ENCODE measurements around the gene PYCR2. TPM values are rescaled to one million over a fixed set of nuclear protein-coding genes. Genes with fewer than 3 reads are reported as not detected.

The PYCR2 gene
- polyA plus RNA-seq, 4 donors = 31.9 to 68.0 (median 36.7) TPM

- Histone ChIP-seq H3K4me3 (ENCODE audit: low read depth in 1 of 3, low read length in 3 of 3) (no peak overlapping the region), H3K9me3 (ENCODE audit: control insufficient read depth in 2 of 2, insufficient read depth in 1 of 2, low read depth in 1 of 2, low read length in 1 of 2) (no peaks in the 10 kb centered on the region), H3K4me1 (ENCODE audit: control insufficient read depth in 3 of 3, insufficient read depth in 2 of 3, low read depth in 1 of 3, low read length in 2 of 3) (peaks cover 0 to 5% (median 0%) of the 10 kb centered on the region in 3 donors), H3K27ac (ENCODE audit: low read depth in 1 of 3, low read length in 2 of 3) (no peak overlapping the region), H3K36me3 (ENCODE audit: control insufficient read depth in 3 of 3, insufficient read depth in 2 of 3, low read depth in 1 of 3, low read length in 3 of 3) (peaks cover 0 to 9% (median 2%) of the 10 kb centered on the region in 3 donors), H3K27me3 (ENCODE audit: control insufficient read depth in 3 of 3, insufficient read depth in 3 of 3, low read length in 3 of 3) (no peaks in the 10 kb centered on the region)
- DNase-seq (peak; percentile 56 to 82), FAIRE-seq (no peak)
- WGBS, 3 donors = 36 to 39% (median 37%) methylated on average over 52 to 53 of the region's 53 CpGs
Measured at GRCh38 chr1:225911191-225912130, 12.6 kb downstream of the PYCR2 start.

- Histone ChIP-seq H3K27me3 (ENCODE audit: control insufficient read depth in 3 of 3, insufficient read depth in 3 of 3, low read length in 3 of 3) (no peaks in the 10 kb centered on the region), H3K27ac (ENCODE audit: low read depth in 1 of 3, low read length in 2 of 3) (no peak overlapping the region), H3K9me3 (ENCODE audit: control insufficient read depth in 2 of 2, insufficient read depth in 1 of 2, low read depth in 1 of 2, low read length in 1 of 2) (no peaks in the 10 kb centered on the region), H3K4me3 (ENCODE audit: low read depth in 1 of 3, low read length in 3 of 3) (no peak overlapping the region), H3K4me1 (ENCODE audit: control insufficient read depth in 3 of 3, insufficient read depth in 2 of 3, low read depth in 1 of 3, low read length in 2 of 3) (peaks cover 0 to 5% (median 0%) of the 10 kb centered on the region in 3 donors), H3K36me3 (ENCODE audit: control insufficient read depth in 3 of 3, insufficient read depth in 2 of 3, low read depth in 1 of 3, low read length in 3 of 3) (peaks cover 0 to 2% (median 0%) of the 10 kb centered on the region in 3 donors)
- WGBS, 3 donors = 87 to 100% (median 94%) methylated on average over 1 of the region's 1 CpG
- no peak for FAIRE-seq
- DNase-seq = no peak
Measured at GRCh38 chr1:225909477-225909876, 14.6 kb downstream of the PYCR2 start.

GRCh38 chr1:225908773-225909172 lies 15.3 kb downstream of the PYCR2 start:
- Histone ChIP-seq H3K27me3 (ENCODE audit: control insufficient read depth in 3 of 3, insufficient read depth in 3 of 3, low read length in 3 of 3) (no peaks in the 10 kb centered on the region), H3K9me3 (ENCODE audit: control insufficient read depth in 2 of 2, insufficient read depth in 1 of 2, low read depth in 1 of 2, low read length in 1 of 2) (no peaks in the 10 kb centered on the region), H3K4me1 (ENCODE audit: control insufficient read depth in 3 of 3, insufficient read depth in 2 of 3, low read depth in 1 of 3, low read length in 2 of 3) (peaks cover 0 to 5% (median 0%) of the 10 kb centered on the region in 3 donors), H3K36me3 (ENCODE audit: control insufficient read depth in 3 of 3, insufficient read depth in 2 of 3, low read depth in 1 of 3, low read length in 3 of 3) (no peaks in the 10 kb centered on the region), H3K4me3 (ENCODE audit: low read depth in 1 of 3, low read length in 3 of 3) (no peak overlapping the region), H3K27ac (ENCODE audit: low read depth in 1 of 3, low read length in 2 of 3) (no peak overlapping the region)
- FAIRE-seq (no peak), DNase-seq (no peak)
- WGBS, 3 donors = 27 to 64% (median 37%) methylated on average over 2 of the region's 2 CpGs

- H3K9me3 ChIP-seq (ENCODE audit: control insufficient read depth in 2 of 2, insufficient read depth in 1 of 2, low read depth in 1 of 2, low read length in 1 of 2) = no peaks in the 10 kb centered on the region
- FAIRE-seq (no peak), DNase-seq (no peak)
- H3K4me3 ChIP-seq (ENCODE audit: low read depth in 1 of 3, low read length in 3 of 3) = no peak overlapping the region
- no peak overlapping the region for H3K27ac ChIP-seq (ENCODE audit: low read depth in 1 of 3, low read length in 2 of 3)
- no peaks in the 10 kb centered on the region for H3K27me3 ChIP-seq (ENCODE audit: control insufficient read depth in 3 of 3, insufficient read depth in 3 of 3, low read length in 3 of 3)
- WGBS, 3 donors = 60 to 79% (median 61%) methylated on average over 5 of the region's 5 CpGs
- H3K36me3 ChIP-seq (ENCODE audit: control insufficient read depth in 3 of 3, insufficient read depth in 2 of 3, low read depth in 1 of 3, low read length in 3 of 3) = no peaks in the 10 kb centered on the region
- H3K4me1 ChIP-seq (ENCODE audit: control insufficient read depth in 3 of 3, insufficient read depth in 2 of 3, low read depth in 1 of 3, low read length in 2 of 3) = peaks cover 0 to 5% (median 0%) of the 10 kb centered on the region in 3 donors
Measured at GRCh38 chr1:225908013-225908640, 15.9 kb downstream of the PYCR2 start.

GRCh38 chr1:225907341-225907740 lies 16.7 kb downstream of the PYCR2 start:
- Histone ChIP-seq H3K27me3 (ENCODE audit: control insufficient read depth in 3 of 3, insufficient read depth in 3 of 3, low read length in 3 of 3) (no peaks in the 10 kb centered on the region), H3K9me3 (ENCODE audit: control insufficient read depth in 2 of 2, insufficient read depth in 1 of 2, low read depth in 1 of 2, low read length in 1 of 2) (no peaks in the 10 kb centered on the region), H3K36me3 (ENCODE audit: control insufficient read depth in 3 of 3, insufficient read depth in 2 of 3, low read depth in 1 of 3, low read length in 3 of 3) (no peaks in the 10 kb centered on the region), H3K27ac (ENCODE audit: low read depth in 1 of 3, low read length in 2 of 3) (no peak overlapping the region), H3K4me1 (ENCODE audit: control insufficient read depth in 3 of 3, insufficient read depth in 2 of 3, low read depth in 1 of 3, low read length in 2 of 3) (peaks cover 0 to 5% (median 0%) of the 10 kb centered on the region in 3 donors), H3K4me3 (ENCODE audit: low read depth in 1 of 3, low read length in 3 of 3) (no peak overlapping the region)
- DNase-seq = no peak
- FAIRE-seq = no peak
- 92 to 96% (median 93%) methylated on average over 7 of the region's 7 CpGs for WGBS, 3 donors

GRCh38 chr1:225906467-225906866 lies 17.6 kb downstream of the PYCR2 start:
- Histone ChIP-seq H3K27ac (ENCODE audit: low read depth in 1 of 3, low read length in 2 of 3) (no peak overlapping the region), H3K27me3 (ENCODE audit: control insufficient read depth in 3 of 3, insufficient read depth in 3 of 3, low read length in 3 of 3) (no peaks in the 10 kb centered on the region), H3K36me3 (ENCODE audit: control insufficient read depth in 3 of 3, insufficient read depth in 2 of 3, low read depth in 1 of 3, low read length in 3 of 3) (no peaks in the 10 kb centered on the region), H3K4me3 (ENCODE audit: low read depth in 1 of 3, low read length in 3 of 3) (no peak overlapping the region), H3K9me3 (ENCODE audit: control insufficient read depth in 2 of 2, insufficient read depth in 1 of 2, low read depth in 1 of 2, low read length in 1 of 2) (no peaks in the 10 kb centered on the region), H3K4me1 (ENCODE audit: control insufficient read depth in 3 of 3, insufficient read depth in 2 of 3, low read depth in 1 of 3, low read length in 2 of 3) (peaks cover 0 to 5% (median 0%) of the 10 kb centered on the region in 3 donors)
- WGBS, 3 donors = 91 to 95% (median 94%) methylated on average over 6 of the region's 6 CpGs
- no peak for DNase-seq
- FAIRE-seq = no peak

GRCh38 chr1:225903623-225904022 lies 20.4 kb downstream of the PYCR2 start:
- Histone ChIP-seq H3K27ac (ENCODE audit: low read depth in 1 of 3, low read length in 2 of 3) (no peak overlapping the region), H3K9me3 (ENCODE audit: control insufficient read depth in 2 of 2, insufficient read depth in 1 of 2, low read depth in 1 of 2, low read length in 1 of 2) (no peaks in the 10 kb centered on the region), H3K4me3 (ENCODE audit: low read depth in 1 of 3, low read length in 3 of 3) (no peak overlapping the region), H3K27me3 (ENCODE audit: control insufficient read depth in 3 of 3, insufficient read depth in 3 of 3, low read length in 3 of 3) (no peaks in the 10 kb centered on the region), H3K36me3 (ENCODE audit: control insufficient read depth in 3 of 3, insufficient read depth in 2 of 3, low read depth in 1 of 3, low read length in 3 of 3) (no peaks in the 10 kb centered on the region), H3K4me1 (ENCODE audit: control insufficient read depth in 3 of 3, insufficient read depth in 2 of 3, low read depth in 1 of 3, low read length in 2 of 3) (no peaks in the 10 kb centered on the region)
- FAIRE-seq (no peak), DNase-seq (no peak)
- 89 to 92% (median 91%) methylated on average over 4 of the region's 4 CpGs for WGBS, 3 donors

- FAIRE-seq = no peak
- 64 to 73% (median 64%) methylated on average over 4 of the region's 4 CpGs for WGBS, 3 donors
- DNase-seq = no peak
- no peaks in the 10 kb centered on the region for H3K36me3 ChIP-seq (ENCODE audit: control insufficient read depth in 3 of 3, insufficient read depth in 2 of 3, low read depth in 1 of 3, low read length in 3 of 3)
- H3K9me3 ChIP-seq (ENCODE audit: control insufficient read depth in 2 of 2, insufficient read depth in 1 of 2, low read depth in 1 of 2, low read length in 1 of 2) = no peaks in the 10 kb centered on the region
- no peak overlapping the region for H3K4me3 ChIP-seq (ENCODE audit: low read depth in 1 of 3, low read length in 3 of 3)
- peaks cover 0 to 6% (median 0%) of the 10 kb centered on the region in 3 donors for H3K4me1 ChIP-seq (ENCODE audit: control insufficient read depth in 3 of 3, insufficient read depth in 2 of 3, low read depth in 1 of 3, low read length in 2 of 3)
- H3K27ac ChIP-seq (ENCODE audit: low read depth in 1 of 3, low read length in 2 of 3) = no peak overlapping the region
- H3K27me3 ChIP-seq (ENCODE audit: control insufficient read depth in 3 of 3, insufficient read depth in 3 of 3, low read length in 3 of 3) = no peaks in the 10 kb centered on the region
Measured at GRCh38 chr1:225899044-225899925, 24.8 kb downstream of the PYCR2 start.
